ENCODE results near the gene BIK.

BIK gene

DNA sequence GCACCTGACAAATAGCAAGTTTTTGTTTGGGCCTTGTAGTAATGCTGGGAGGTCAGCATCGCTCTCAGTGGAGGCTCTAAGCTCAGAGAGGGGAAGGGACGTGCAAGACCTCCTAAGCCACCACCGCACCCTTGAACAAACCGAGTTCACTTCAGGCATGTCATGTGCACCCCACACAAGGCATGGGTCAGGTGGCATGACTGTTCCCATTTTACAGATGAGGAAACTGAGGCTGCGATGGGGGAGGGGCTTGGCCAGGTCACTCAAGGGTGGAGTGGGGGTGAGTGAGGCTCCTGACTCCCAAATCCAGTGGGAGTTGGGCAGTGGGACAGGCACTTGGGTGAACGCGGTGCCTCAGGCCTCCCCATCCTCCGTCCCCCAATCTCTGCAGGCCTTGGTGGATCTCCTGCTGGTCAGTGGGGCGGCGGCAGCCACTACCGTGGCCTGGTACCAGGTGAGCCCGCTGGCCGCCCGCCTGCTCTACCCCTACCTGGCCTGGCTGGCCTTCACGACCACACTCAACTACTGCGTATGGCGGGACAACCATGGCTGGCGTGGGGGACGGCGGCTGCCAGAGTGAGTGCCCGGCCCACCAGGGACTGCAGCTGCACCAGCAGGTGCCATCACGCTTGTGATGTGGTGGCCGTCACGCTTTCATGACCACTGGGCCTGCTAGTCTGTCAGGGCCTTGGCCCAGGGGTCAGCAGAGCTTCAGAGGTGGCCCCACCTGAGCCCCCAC is 52.0 kb downstream of the BIK start:
- Histone ChIP-seq H3K9ac (ENCODE audit: low read depth, low read length) (no peak overlapping the region), H3K36me3 (ENCODE audit: control insufficient read depth, insufficient read depth, low read length) (peaks cover 9% of the 10 kb centered on the region), H3K27ac (ENCODE audit: low read depth, low read length) (no peak overlapping the region), H3K27me3 (ENCODE audit: control insufficient read depth, insufficient read depth, low read length) (no peaks in the 10 kb centered on the region), H3K4me3 (ENCODE audit: low read depth, low read length) (no peak overlapping the region), H3K9me3 (ENCODE audit: control insufficient read depth, insufficient read depth, low read length) (no peaks in the 10 kb centered on the region), H3K4me1 (ENCODE audit: control insufficient read depth, insufficient read depth, low read length) (no peaks in the 10 kb centered on the region; the same call in 1 of the 2 replicates)

DNA sequence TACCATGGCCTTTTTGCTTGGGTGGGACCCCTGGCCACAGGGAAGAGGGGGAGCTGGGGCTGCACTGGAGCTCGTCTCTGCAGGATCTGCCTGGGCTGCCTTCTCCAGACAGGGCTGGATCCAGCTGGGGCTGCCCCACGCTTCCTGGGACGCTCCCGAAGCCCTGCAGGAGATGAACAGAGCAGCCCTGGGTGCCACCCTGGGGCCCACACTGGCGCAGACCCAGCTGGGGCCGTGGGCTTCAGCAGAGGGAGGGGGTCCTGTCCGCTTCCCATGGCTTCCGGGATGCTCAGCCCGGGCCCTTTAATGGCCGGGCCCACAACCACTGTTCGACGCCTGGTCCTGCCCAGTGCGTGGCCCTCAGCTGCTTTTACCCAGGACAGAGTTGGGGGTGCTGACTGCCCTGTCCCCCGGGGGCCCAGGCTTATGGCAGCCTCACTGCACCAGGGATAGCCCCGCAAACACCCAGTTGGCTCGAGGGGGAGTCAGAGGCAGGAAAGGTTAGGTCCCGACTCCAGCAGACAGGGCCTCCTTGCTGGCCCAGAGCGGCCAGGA is 52.8 kb downstream of the BIK start:
- H3K9ac ChIP-seq (ENCODE audit: low read depth, low read length): no peak overlapping the region
- no peak overlapping the region for H3K4me3 ChIP-seq (ENCODE audit: low read depth, low read length)
- H3K4me1 ChIP-seq (ENCODE audit: control insufficient read depth, insufficient read depth, low read length): no peaks in the 10 kb centered on the region; the same call in 1 of the 2 replicates
- H3K27ac ChIP-seq (ENCODE audit: low read depth, low read length): no peak overlapping the region
- no peaks in the 10 kb centered on the region for H3K9me3 ChIP-seq (ENCODE audit: control insufficient read depth, insufficient read depth, low read length)
- no peaks in the 10 kb centered on the region for H3K27me3 ChIP-seq (ENCODE audit: control insufficient read depth, insufficient read depth, low read length)
- H3K36me3 ChIP-seq (ENCODE audit: control insufficient read depth, insufficient read depth, low read length): peaks cover 16% of the 10 kb centered on the region

GRCh38 chr22:43164636-43165035 is 54.1 kb downstream of the BIK start:
- Histone ChIP-seq H3K4me1 (ENCODE audit: control insufficient read depth, insufficient read depth, low read length) (no peaks in the 10 kb centered on the region; the same call in 1 of the 2 replicates), H3K27ac (ENCODE audit: low read depth, low read length) (no peak overlapping the region), H3K9ac (ENCODE audit: low read depth, low read length) (no peak overlapping the region), H3K27me3 (ENCODE audit: control insufficient read depth, insufficient read depth, low read length) (no peaks in the 10 kb centered on the region), H3K4me3 (ENCODE audit: low read depth, low read length) (no peak overlapping the region), H3K9me3 (ENCODE audit: control insufficient read depth, insufficient read depth, low read length) (no peaks in the 10 kb centered on the region), H3K36me3 (ENCODE audit: control insufficient read depth, insufficient read depth, low read length) (peaks cover 29% of the 10 kb centered on the region)

DNA sequence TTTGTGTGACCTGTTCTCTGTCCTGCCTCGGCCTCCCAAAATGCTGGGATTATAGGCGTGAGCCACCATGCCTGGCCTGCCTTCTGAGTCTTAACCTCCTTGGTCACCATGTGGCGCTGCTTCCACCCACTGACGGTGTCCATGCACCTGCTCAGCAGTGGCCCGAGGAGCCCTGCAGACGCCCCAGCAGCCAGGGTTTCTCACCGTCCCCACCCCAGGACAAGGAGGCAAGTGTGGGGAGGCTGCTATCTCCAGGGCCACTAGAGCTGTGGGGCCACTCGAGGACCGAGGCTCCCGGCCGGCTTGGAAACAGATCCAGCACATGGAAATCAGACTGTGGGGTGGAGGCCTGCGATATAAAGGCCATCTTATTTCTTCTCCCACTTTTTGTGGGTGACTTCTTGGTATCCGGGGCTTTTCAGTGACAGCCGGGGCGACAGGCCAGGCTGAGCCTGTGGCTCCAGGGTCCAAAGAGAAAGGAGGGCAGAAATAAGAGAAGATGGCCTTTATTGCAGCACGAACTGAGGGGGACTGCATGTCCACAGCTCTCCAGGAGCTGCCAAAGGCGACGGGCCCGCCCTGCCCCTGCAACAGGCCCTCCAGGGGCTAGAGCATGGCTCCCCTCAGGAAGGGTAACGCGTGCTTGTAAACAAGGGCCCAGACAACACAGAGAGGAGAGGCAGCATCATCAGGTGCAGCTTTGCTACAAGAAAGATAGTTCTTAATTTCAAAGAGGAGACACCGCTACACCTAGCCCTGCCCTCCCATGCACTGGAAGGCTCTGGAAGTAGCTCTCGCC is 55.8 kb downstream of the BIK start:
- Histone ChIP-seq H3K4me1 (ENCODE audit: control insufficient read depth, insufficient read depth, low read length) (no peaks in the 10 kb centered on the region), H3K27me3 (ENCODE audit: control insufficient read depth, insufficient read depth, low read length) (no peaks in the 10 kb centered on the region), H3K27ac (ENCODE audit: low read depth, low read length) (no peak overlapping the region), H3K36me3 (ENCODE audit: control insufficient read depth, insufficient read depth, low read length) (peaks cover 45% of the 10 kb centered on the region), H3K4me3 (ENCODE audit: low read depth, low read length) (no peak overlapping the region), H3K9ac (ENCODE audit: low read depth, low read length) (no peak overlapping the region), H3K9me3 (ENCODE audit: control insufficient read depth, insufficient read depth, low read length) (no peaks in the 10 kb centered on the region)

GRCh38 chr22:43167001-43167589 is 56.5 kb downstream of the BIK start:
- H3K36me3 ChIP-seq (ENCODE audit: control insufficient read depth, insufficient read depth, low read length): peaks cover 53% of the 10 kb centered on the region

DNA sequence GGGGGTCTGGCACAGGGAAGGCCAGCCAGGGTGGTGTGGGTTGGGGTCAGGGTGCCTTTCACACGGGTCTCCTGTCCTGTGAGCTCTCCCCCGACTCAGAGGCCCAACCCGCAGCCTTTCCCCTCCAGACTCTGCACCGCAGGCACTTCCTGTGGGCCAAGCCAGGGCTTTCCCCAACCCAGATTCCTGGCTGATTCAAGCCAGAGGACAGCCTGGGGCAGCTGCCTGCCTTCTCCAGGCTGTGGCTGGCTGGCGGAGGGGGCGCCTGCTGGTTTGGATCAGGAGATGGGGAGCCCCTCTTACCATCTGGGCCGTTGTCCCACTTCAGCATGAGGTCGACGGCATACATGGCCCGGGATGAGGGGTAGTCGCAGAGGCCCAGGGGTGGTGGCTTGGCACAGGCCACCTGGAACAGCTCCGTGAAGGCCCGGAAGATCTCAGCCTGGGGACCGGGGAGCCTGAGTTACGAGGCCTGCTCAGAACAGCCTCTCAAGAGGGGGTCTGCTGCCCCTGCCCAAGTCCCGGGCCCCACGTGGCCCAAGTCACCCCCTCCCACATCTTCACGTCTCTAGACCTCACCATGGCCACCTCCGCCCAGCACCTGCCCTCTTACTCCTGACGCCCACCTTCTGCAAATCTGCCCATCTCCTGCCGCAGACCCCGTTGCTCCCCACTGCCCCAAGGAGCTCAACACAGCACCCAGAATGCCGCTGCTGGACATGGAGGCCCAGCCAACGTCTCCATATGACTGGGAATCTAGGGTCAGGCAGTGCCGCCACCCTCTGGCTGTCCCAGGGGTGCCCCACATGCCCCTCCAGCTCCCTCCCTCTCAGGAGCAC is 58.1 kb downstream of the BIK start:
- Histone ChIP-seq H3K27me3 (ENCODE audit: control insufficient read depth, insufficient read depth, low read length) (no peaks in the 10 kb centered on the region), H3K9ac (ENCODE audit: low read depth, low read length) (no peak overlapping the region), H3K27ac (ENCODE audit: low read depth, low read length) (no peak overlapping the region), H3K9me3 (ENCODE audit: control insufficient read depth, insufficient read depth, low read length) (no peaks in the 10 kb centered on the region), H3K36me3 (ENCODE audit: control insufficient read depth, insufficient read depth, low read length) (peaks cover 67% of the 10 kb centered on the region), H3K4me3 (ENCODE audit: low read depth, low read length) (no peak overlapping the region), H3K4me1 (ENCODE audit: control insufficient read depth, insufficient read depth, low read length) (no peaks in the 10 kb centered on the region)

More at GRCh38 chr22:43167001-43167589, 56.5 kb downstream of the BIK start:
- no peaks in the 10 kb centered on the region for H3K27me3 ChIP-seq (ENCODE audit: control insufficient read depth, insufficient read depth, low read length)
- no peak overlapping the region for H3K9ac ChIP-seq (ENCODE audit: low read depth, low read length)
- H3K27ac ChIP-seq (ENCODE audit: low read depth, low read length): no peak overlapping the region
- no peak overlapping the region for H3K4me3 ChIP-seq (ENCODE audit: low read depth, low read length)
- no peaks in the 10 kb centered on the region for H3K9me3 ChIP-seq (ENCODE audit: control insufficient read depth, insufficient read depth, low read length)
- no peaks in the 10 kb centered on the region for H3K4me1 ChIP-seq (ENCODE audit: control insufficient read depth, insufficient read depth, low read length)

DNA sequence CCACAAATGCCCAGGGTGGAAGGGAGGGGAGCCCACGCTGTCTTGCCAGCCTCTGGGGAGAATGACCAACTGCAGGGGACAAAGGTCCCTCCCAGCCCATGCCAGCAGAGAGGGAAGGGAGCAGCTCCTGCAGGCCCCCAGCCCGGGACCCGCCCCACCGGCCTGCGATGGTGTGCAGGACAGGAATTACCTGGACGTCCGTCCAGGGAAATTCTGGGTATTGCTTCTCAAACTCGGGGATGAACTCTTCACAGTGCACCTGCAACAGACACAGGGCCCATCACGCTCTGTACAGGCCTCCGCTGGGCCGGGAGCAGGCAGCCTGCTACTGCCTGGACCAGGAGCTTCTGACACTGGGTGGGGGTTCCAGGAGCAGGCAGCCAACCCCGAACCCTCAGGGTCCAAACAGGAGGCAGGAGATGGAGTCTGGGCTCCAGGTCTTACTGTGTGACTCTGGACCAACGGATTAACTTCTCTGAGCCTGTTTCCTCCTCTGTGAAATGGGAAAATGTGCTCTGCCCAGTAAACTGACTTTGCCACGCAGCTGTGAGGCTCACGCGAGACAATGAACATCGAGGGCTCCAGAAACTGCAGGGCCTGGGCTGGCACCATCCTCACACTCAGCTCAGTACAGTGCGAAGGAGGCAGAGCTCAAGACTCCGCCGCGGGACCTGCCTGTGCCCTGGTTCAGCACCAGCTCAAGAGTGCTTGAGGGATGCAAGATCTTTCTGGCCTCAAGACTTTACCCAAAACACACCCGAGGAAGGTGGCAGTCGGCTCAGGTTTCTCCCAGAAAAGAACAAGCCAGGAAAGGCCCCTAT is 59.0 kb downstream of the BIK start:
- H3K27ac ChIP-seq (ENCODE audit: low read depth, low read length): no peak overlapping the region
- H3K9ac ChIP-seq (ENCODE audit: low read depth, low read length): no peak overlapping the region
- H3K36me3 ChIP-seq (ENCODE audit: control insufficient read depth, insufficient read depth, low read length): peaks cover 75% of the 10 kb centered on the region
- H3K9me3 ChIP-seq (ENCODE audit: control insufficient read depth, insufficient read depth, low read length): no peaks in the 10 kb centered on the region
- no peak overlapping the region for H3K4me3 ChIP-seq (ENCODE audit: low read depth, low read length)
- H3K27me3 ChIP-seq (ENCODE audit: control insufficient read depth, insufficient read depth, low read length): no peaks in the 10 kb centered on the region
- H3K4me1 ChIP-seq (ENCODE audit: control insufficient read depth, insufficient read depth, low read length): no peaks in the 10 kb centered on the region

DNA sequence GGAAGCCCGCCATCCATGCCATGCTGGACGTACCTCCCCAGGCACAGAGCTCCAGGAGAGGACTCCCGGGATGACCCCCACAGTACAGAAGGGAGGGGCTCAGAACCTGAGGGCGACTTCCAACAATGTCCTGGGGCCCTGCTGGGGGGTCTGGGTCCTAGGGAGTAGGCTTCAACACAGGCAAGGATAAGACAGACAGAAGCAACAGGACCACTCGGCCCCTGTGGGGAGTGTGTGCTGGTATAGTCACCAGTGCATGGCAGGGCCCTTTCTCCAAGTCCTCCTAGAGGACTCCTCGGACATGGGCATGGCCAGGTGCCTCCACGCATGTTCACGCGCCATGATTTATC is 59.6 kb downstream of the BIK start:
- Histone ChIP-seq H3K27me3 (ENCODE audit: control insufficient read depth, insufficient read depth, low read length) (no peaks in the 10 kb centered on the region), H3K36me3 (ENCODE audit: control insufficient read depth, insufficient read depth, low read length) (peaks cover 81% of the 10 kb centered on the region), H3K9me3 (ENCODE audit: control insufficient read depth, insufficient read depth, low read length) (no peaks in the 10 kb centered on the region), H3K4me1 (ENCODE audit: control insufficient read depth, insufficient read depth, low read length) (no peaks in the 10 kb centered on the region), H3K27ac (ENCODE audit: low read depth, low read length) (no peak overlapping the region), H3K9ac (ENCODE audit: low read depth, low read length) (no peak overlapping the region), H3K4me3 (ENCODE audit: low read depth, low read length) (no peak overlapping the region)

GRCh38 chr22:43171019-43171491 is 60.5 kb downstream of the BIK start:
- no peak overlapping the region for H3K27ac ChIP-seq (ENCODE audit: low read depth, low read length)
- no peaks in the 10 kb centered on the region for H3K9me3 ChIP-seq (ENCODE audit: control insufficient read depth, insufficient read depth, low read length)
- no peaks in the 10 kb centered on the region for H3K4me1 ChIP-seq (ENCODE audit: control insufficient read depth, insufficient read depth, low read length)
- H3K27me3 ChIP-seq (ENCODE audit: control insufficient read depth, insufficient read depth, low read length): no peaks in the 10 kb centered on the region
- H3K9ac ChIP-seq (ENCODE audit: low read depth, low read length): no peak overlapping the region
- H3K36me3 ChIP-seq (ENCODE audit: control insufficient read depth, insufficient read depth, low read length): peaks cover 90% of the 10 kb centered on the region
- no peak overlapping the region for H3K4me3 ChIP-seq (ENCODE audit: low read depth, low read length)

- Histone ChIP-seq H3K27me3 (ENCODE audit: control insufficient read depth, insufficient read depth, low read length) (no peaks in the 10 kb centered on the region), H3K4me3 (ENCODE audit: low read depth, low read length) (no peak overlapping the region), H3K9ac (ENCODE audit: low read depth, low read length) (no peak overlapping the region), H3K27ac (ENCODE audit: low read depth, low read length) (no peak overlapping the region), H3K9me3 (ENCODE audit: control insufficient read depth, insufficient read depth, low read length) (no peaks in the 10 kb centered on the region), H3K36me3 (ENCODE audit: control insufficient read depth, insufficient read depth, low read length) (peaks cover 94% of the 10 kb centered on the region), H3K4me1 (ENCODE audit: control insufficient read depth, insufficient read depth, low read length) (no peaks in the 10 kb centered on the region)
Measured at GRCh38 chr22:43171607-43172006, 61.1 kb downstream of the BIK start.

Measured in HUES48 (cell line).